ENCODE data around the gene SIAE.
"Not testable (repeated sequence)": the region's sequence is repeated elsewhere in the genome, so short reads cannot be mapped to it uniquely, and the experiment has no call there.

GRCh38 chr11:124602723-124603122, 70.8 kb downstream of the SIAE start:
- TF ChIP-seq POLR2A, POLR2AphosphoS5 (IDR thresholded peaks at IDR 0.05; ENCODE audit: low read depth, low read length): not testable (repeated sequence)

Measured in GM12891 (cell line).